ENCODE measurements around the gene CSRNP3. TPM values are rescaled to one million over a fixed set of nuclear protein-coding genes. Genes with fewer than 3 reads are reported as not detected.

The CSRNP3 gene
- total RNA-seq, 6 donors from 2014 or later, result 0.46 to 4.1 (median 1.5) TPM

GRCh38 chr2:165627470-165627869 lies 158.0 kb downstream of the CSRNP3 start:
- Histone ChIP-seq H3K36me3 (no peaks in the 10 kb centered on the region), H3K4me1 (no peaks in the 10 kb centered on the region), H3K9me3 (no peaks in the 10 kb centered on the region), H3K4me3 (no peak overlapping the region), H3K27ac (no peak overlapping the region), H3K27me3 (no peaks in the 10 kb centered on the region)
- 94 to 96% methylated on average over 3 of the region's 3 CpGs for WGBS, 2 donors
- no peak for ATAC-seq (ENCODE audit: low FRiP score in 2 of 2)
- DNase-seq, result no peak
- TF ChIP-seq, protein P1, sequence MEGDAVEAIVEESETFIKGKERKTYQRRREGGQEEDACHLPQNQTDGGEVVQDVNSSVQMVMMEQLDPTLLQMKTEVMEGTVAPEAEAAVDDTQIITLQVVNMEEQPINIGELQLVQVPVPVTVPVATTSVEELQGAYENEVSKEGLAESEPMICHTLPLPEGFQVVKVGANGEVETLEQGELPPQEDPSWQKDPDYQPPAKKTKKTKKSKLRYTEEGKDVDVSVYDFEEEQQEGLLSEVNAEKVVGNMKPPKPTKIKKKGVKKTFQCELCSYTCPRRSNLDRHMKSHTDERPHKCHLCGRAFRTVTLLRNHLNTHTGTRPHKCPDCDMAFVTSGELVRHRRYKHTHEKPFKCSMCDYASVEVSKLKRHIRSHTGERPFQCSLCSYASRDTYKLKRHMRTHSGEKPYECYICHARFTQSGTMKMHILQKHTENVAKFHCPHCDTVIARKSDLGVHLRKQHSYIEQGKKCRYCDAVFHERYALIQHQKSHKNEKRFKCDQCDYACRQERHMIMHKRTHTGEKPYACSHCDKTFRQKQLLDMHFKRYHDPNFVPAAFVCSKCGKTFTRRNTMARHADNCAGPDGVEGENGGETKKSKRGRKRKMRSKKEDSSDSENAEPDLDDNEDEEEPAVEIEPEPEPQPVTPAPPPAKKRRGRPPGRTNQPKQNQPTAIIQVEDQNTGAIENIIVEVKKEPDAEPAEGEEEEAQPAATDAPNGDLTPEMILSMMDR (IDR thresholded peaks at IDR 0.05), result no peak
- no peak for TF ChIP-seq POLR2A (IDR thresholded peaks at IDR 0.05)
- no peak for TF ChIP-seq POLR2AphosphoS5 (IDR thresholded peaks at IDR 0.05)
- TF ChIP-seq EP300 (IDR thresholded peaks at IDR 0.05), result no peak

DNA sequence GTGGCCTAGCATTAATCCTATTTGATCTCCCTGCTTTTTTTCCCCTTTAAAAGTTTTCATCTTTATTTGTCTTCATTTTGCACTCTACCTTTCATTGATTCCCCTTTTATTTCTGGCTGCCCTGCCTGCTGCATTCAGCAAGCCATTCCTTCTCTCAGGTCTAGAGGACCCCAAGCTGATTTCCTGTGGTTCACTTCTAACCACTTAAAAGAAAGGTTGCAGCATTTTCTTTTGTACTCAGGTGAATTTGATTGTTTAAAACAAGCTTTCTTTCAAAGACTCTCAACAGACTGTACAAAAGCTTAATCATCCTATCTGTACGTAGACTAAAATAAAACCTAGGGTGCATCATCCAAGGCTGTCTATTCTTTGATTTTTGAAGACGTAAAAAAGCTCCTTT lies 160.3 kb downstream of the CSRNP3 start:
- no peak for ATAC-seq (ENCODE audit: low FRiP score in 2 of 2)
- no peak for DNase-seq
- TF ChIP-seq EP300 (IDR thresholded peaks at IDR 0.05), result no peak
- no peak for TF ChIP-seq POLR2AphosphoS5 (IDR thresholded peaks at IDR 0.05)
- no peak for TF ChIP-seq POLR2A (IDR thresholded peaks at IDR 0.05)
- TF ChIP-seq, protein P1 (IDR thresholded peaks at IDR 0.05), result no peak
- 89 to 91% methylated on average over 2 of the region's 2 CpGs for WGBS, 2 donors
- Histone ChIP-seq H3K27ac (no peak overlapping the region), H3K4me3 (no peak overlapping the region), H3K27me3 (no peaks in the 10 kb centered on the region), H3K9me3 (no peaks in the 10 kb centered on the region), H3K36me3 (no peaks in the 10 kb centered on the region), H3K4me1 (no peaks in the 10 kb centered on the region)

DNA sequence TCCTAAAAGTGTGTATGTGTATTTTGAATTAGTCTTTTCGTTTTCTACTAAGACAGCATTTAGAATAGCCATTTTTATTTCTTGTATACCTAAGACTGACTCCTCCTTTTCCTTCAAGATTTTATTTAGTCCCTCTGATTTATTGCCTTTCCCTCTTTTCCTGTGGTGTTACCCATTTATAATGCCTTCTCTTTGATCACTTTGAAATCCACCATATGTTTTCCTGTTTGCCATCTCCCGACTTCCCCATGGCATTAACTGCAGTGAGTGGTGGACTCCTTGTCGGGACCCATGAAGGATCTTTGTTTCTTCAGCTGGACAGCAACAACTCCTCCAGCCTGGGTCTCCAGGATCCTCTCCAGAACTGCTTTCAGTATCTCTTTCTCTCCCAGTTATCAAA lies 160.7 kb downstream of the CSRNP3 start:
- WGBS, 2 donors, result 55 to 62% methylated on average over 3 of the region's 3 CpGs
- Histone ChIP-seq H3K9me3 (no peaks in the 10 kb centered on the region), H3K4me1 (no peaks in the 10 kb centered on the region), H3K27me3 (no peaks in the 10 kb centered on the region), H3K27ac (no peak overlapping the region), H3K4me3 (no peak overlapping the region), H3K36me3 (no peaks in the 10 kb centered on the region)
- no peak for TF ChIP-seq POLR2AphosphoS5 (IDR thresholded peaks at IDR 0.05)
- DNase-seq (no peak), ATAC-seq (ENCODE audit: low FRiP score in 2 of 2) (no peak)

GRCh38 chr2:165631089-165631488 lies 161.6 kb downstream of the CSRNP3 start:
- Histone ChIP-seq H3K4me1 (no peaks in the 10 kb centered on the region), H3K36me3 (no peaks in the 10 kb centered on the region), H3K27me3 (no peaks in the 10 kb centered on the region), H3K9me3 (no peaks in the 10 kb centered on the region), H3K4me3 (no peak overlapping the region), H3K27ac (no peak overlapping the region)
- TF ChIP-seq EP300 (IDR thresholded peaks at IDR 0.05) (no peak), POLR2A (IDR thresholded peaks at IDR 0.05) (no peak)
- WGBS, 2 donors, result 72 to 86% methylated on average over 4 of the region's 4 CpGs
- DNase-seq (no peak), ATAC-seq (ENCODE audit: low FRiP score in 2 of 2) (no peak)

GRCh38 chr2:165632594-165632993 lies 163.1 kb downstream of the CSRNP3 start:
- H3K4me3 ChIP-seq, result no peak overlapping the region
- no peaks in the 10 kb centered on the region for H3K9me3 ChIP-seq
- DNase-seq (no peak), ATAC-seq (ENCODE audit: low FRiP score in 2 of 2) (no peak)
- TF ChIP-seq, protein P1 (IDR thresholded peaks at IDR 0.05), result no peak
- no peak for TF ChIP-seq POLR2A (IDR thresholded peaks at IDR 0.05)
- TF ChIP-seq POLR2AphosphoS5 (IDR thresholded peaks at IDR 0.05), result no peak
- 88 to 94% methylated on average over 2 of the region's 2 CpGs for WGBS, 2 donors
- H3K27me3 ChIP-seq, result no peaks in the 10 kb centered on the region
- no peaks in the 10 kb centered on the region for H3K4me1 ChIP-seq
- H3K27ac ChIP-seq, result no peak overlapping the region
- H3K36me3 ChIP-seq, result no peaks in the 10 kb centered on the region

GRCh38 chr2:165633431-165633830 lies 163.9 kb downstream of the CSRNP3 start:
- DNase-seq, result no peak
- no peak overlapping the region for H3K27ac ChIP-seq
- H3K4me3 ChIP-seq, result no peak overlapping the region
- ATAC-seq (ENCODE audit: low FRiP score in 2 of 2), result no peak
- no peak for TF ChIP-seq EP300 (IDR thresholded peaks at IDR 0.05)
- TF ChIP-seq, protein P1 (IDR thresholded peaks at IDR 0.05), result no peak
- TF ChIP-seq POLR2A (IDR thresholded peaks at IDR 0.05), result no peak
- TF ChIP-seq POLR2AphosphoS5 (IDR thresholded peaks at IDR 0.05), result no peak
- no peaks in the 10 kb centered on the region for H3K36me3 ChIP-seq
- WGBS, 2 donors, result 90 to 94% methylated on average over 3 of the region's 3 CpGs
- no peaks in the 10 kb centered on the region for H3K9me3 ChIP-seq
- no peaks in the 10 kb centered on the region for H3K27me3 ChIP-seq
- H3K4me1 ChIP-seq, result no peaks in the 10 kb centered on the region

Measured in upper lobe of left lung (tissue), 6 donors.